ENCODE measurements around the gene AQP12B. TPM values are rescaled to one million over a fixed set of nuclear protein-coding genes. Genes with fewer than 3 reads are reported as not detected.

Gene AQP12B
- total and polyA plus RNA-seq, 4 donors = not detected

GRCh38 chr2:240672701-240673190 is 9.9 kb downstream of the AQP12B start:
- TF ChIP-seq TAF1 (conservative IDR thresholded peaks at IDR 0.05) = no peak
- no peak for TF ChIP-seq ATF3 (IDR thresholded peaks at IDR 0.05)
- no peak for TF ChIP-seq FOXA1 (IDR thresholded peaks at IDR 0.05)
- TF ChIP-seq ZBTB33 (IDR thresholded peaks at IDR 0.05) = no peak
- TF ChIP-seq RAD21 (IDR thresholded peaks at IDR 0.05) = no peak
- TF ChIP-seq SP1 (IDR thresholded peaks at IDR 0.05) = no peak
- TF ChIP-seq GABPA (IDR thresholded peaks at IDR 0.05 in 1 of 2, conservative IDR thresholded peaks at IDR 0.05 in 1 of 2) = no peak
- no peak for TF ChIP-seq YY1 (IDR thresholded peaks at IDR 0.05)
- TF ChIP-seq JUND (IDR thresholded peaks at IDR 0.05) = no peak
- TF ChIP-seq RXRA (IDR thresholded peaks at IDR 0.05) = no peak
- no peak for TF ChIP-seq HNF4A (conservative IDR thresholded peaks at IDR 0.05)
- TF ChIP-seq HNF4G (IDR thresholded peaks at IDR 0.05) = no peak
- TF ChIP-seq CTCF (IDR thresholded peaks at IDR 0.05; ENCODE audit: low read depth, low read length, missing input control) = no peak
- TF ChIP-seq FOXA2 (IDR thresholded peaks at IDR 0.05) = no peak
- no peak for TF ChIP-seq EGR1 (IDR thresholded peaks at IDR 0.05; ENCODE audit: low read depth in 2 of 2)
- H3K9ac ChIP-seq (ENCODE audit: low read depth in 1 of 2, low read length in 2 of 2) = no peak overlapping the region

GRCh38 chr2:240672076-240672700 is 10.5 kb downstream of the AQP12B start:
- no peak overlapping the region for H3K9ac ChIP-seq (ENCODE audit: low read depth in 1 of 2, low read length in 2 of 2)
- no peak for DNase-seq (ENCODE audit: low spot score)
- TF ChIP-seq EGR1 (IDR thresholded peaks at IDR 0.05; ENCODE audit: low read depth in 2 of 2) (no peak), NR2F2 (IDR thresholded peaks at IDR 0.05) (no peak), HNF4A (conservative IDR thresholded peaks at IDR 0.05) (no peak), TAF1 (conservative IDR thresholded peaks at IDR 0.05) (no peak), HNF4G (IDR thresholded peaks at IDR 0.05) (no peak), YY1 (IDR thresholded peaks at IDR 0.05) (no peak), ATF3 (IDR thresholded peaks at IDR 0.05) (no peak), FOXA2 (IDR thresholded peaks at IDR 0.05) (no peak), GABPA (IDR thresholded peaks at IDR 0.05 in 1 of 2, conservative IDR thresholded peaks at IDR 0.05 in 1 of 2) (no peak), JUND (IDR thresholded peaks at IDR 0.05) (no peak), RXRA (IDR thresholded peaks at IDR 0.05) (no peak), FOXA1 (IDR thresholded peaks at IDR 0.05) (no peak), ZBTB33 (IDR thresholded peaks at IDR 0.05) (no peak), CTCF (IDR thresholded peaks at IDR 0.05; ENCODE audit: low read depth, low read length, missing input control) (no peak), REST (IDR thresholded peaks at IDR 0.05) (no peak), RAD21 (IDR thresholded peaks at IDR 0.05) (no peak)
- 53% methylated on average over 46 of the region's 46 CpGs for WGBS
- peaks cover 0 to 7% (median 0%) of the 10 kb centered on the region in 4 donors for H3K4me1 ChIP-seq (ENCODE audit: control insufficient read depth in 4 of 4, insufficient read depth in 4 of 4, low read length in 3 of 4)
- H3K9me3 ChIP-seq (ENCODE audit: control insufficient read depth in 4 of 4, low read length in 3 of 4) = no peaks in the 10 kb centered on the region
- H3K27ac ChIP-seq (ENCODE audit: low read depth in 1 of 2, low read length in 2 of 2) = no peak overlapping the region
- H3K4me3 ChIP-seq (ENCODE audit: low read depth in 1 of 3, low read length in 3 of 3) = no peak overlapping the region
- peaks cover 0 to 2% (median 0%) of the 10 kb centered on the region in 4 donors for H3K27me3 ChIP-seq (ENCODE audit: control insufficient read depth in 4 of 4, insufficient read depth in 4 of 4, low read length in 3 of 4)
- H3K36me3 ChIP-seq (ENCODE audit: control insufficient read depth in 4 of 4, insufficient read depth in 3 of 4, low read depth in 1 of 4, low read length in 3 of 4) = no peaks in the 10 kb centered on the region

More at GRCh38 chr2:240672701-240673190, 9.9 kb downstream of the AQP12B start:
- Histone ChIP-seq H3K4me1 (ENCODE audit: control insufficient read depth in 4 of 4, insufficient read depth in 4 of 4, low read length in 3 of 4) (peaks cover 0 to 7% (median 0%) of the 10 kb centered on the region in 4 donors), H3K9me3 (ENCODE audit: control insufficient read depth in 4 of 4, low read length in 3 of 4) (no peaks in the 10 kb centered on the region), H3K4me3 (ENCODE audit: low read depth in 1 of 3, low read length in 3 of 3) (no peak overlapping the region), H3K27ac (ENCODE audit: low read depth in 1 of 2, low read length in 2 of 2) (no peak overlapping the region), H3K36me3 (ENCODE audit: control insufficient read depth in 4 of 4, insufficient read depth in 3 of 4, low read depth in 1 of 4, low read length in 3 of 4) (no peaks in the 10 kb centered on the region), H3K27me3 (ENCODE audit: control insufficient read depth in 4 of 4, insufficient read depth in 4 of 4, low read length in 3 of 4) (peaks cover 0 to 2% (median 0%) of the 10 kb centered on the region in 4 donors)
- DNase-seq (ENCODE audit: low spot score) = no peak
- WGBS = 10% methylated on average over 55 of the region's 55 CpGs

All from liver (tissue), 9 donors.